Hypothalamus (tissue), 51 donors: ENCODE data around the gene SIK3.

Source experiments
- DNase-seq, 51 donors: peaks; one replicate each; lab custom pipeline; 2025; lab: John Stamatoyannopoulos, UW

The SIK3 gene

GRCh38 chr11:117019871-117020270 is 78.4 kb downstream of the SIK3 start:
- DNase-seq = no peak

GRCh38 chr11:117017456-117017855 is 80.8 kb downstream of the SIK3 start:
- no peak for DNase-seq

GRCh38 chr11:117016747-117017146 is 81.5 kb downstream of the SIK3 start:
- no peak for DNase-seq

- no peak for DNase-seq
Measured at GRCh38 chr11:117016246-117016645, 82.0 kb downstream of the SIK3 start.

- peak in 1 of 51 donors; percentile 61 for DNase-seq
Measured at GRCh38 chr11:117011541-117011898, 86.7 kb downstream of the SIK3 start.

GRCh38 chr11:117010808-117011540 is 87.3 kb downstream of the SIK3 start:
- peak in 1 of 51 donors; percentile 61 for DNase-seq

GRCh38 chr11:117009905-117010605 is 88.2 kb downstream of the SIK3 start:
- no peak for DNase-seq

GRCh38 chr11:117005758-117006157 is 92.5 kb downstream of the SIK3 start:
- DNase-seq = peak in 1 of 51 donors; percentile 30

- DNase-seq = peak in 2 of 51 donors; percentile 5 to 47
Measured at GRCh38 chr11:117002639-117003299, 95.5 kb downstream of the SIK3 start.

GRCh38 chr11:117000014-117000737 is 98.1 kb downstream of the SIK3 start:
- DNase-seq = no peak

GRCh38 chr11:116997071-116997470 is 101.2 kb downstream of the SIK3 start:
- no peak for DNase-seq

GRCh38 chr11:116994195-116994594 is 104.0 kb downstream of the SIK3 start:
- no peak for DNase-seq

GRCh38 chr11:116993599-116993998 is 104.6 kb downstream of the SIK3 start:
- peak in 13 of 51 donors; percentile 19 to 53 (median 28) for DNase-seq

- no peak for DNase-seq
Measured at GRCh38 chr11:116991491-116991890, 106.7 kb downstream of the SIK3 start.

- no peak for DNase-seq
Measured at GRCh38 chr11:116990811-116991210, 107.4 kb downstream of the SIK3 start.

- peak in 3 of 51 donors; percentile 13 to 39 (median 17) for DNase-seq
Measured at GRCh38 chr11:116990061-116990473, 108.2 kb downstream of the SIK3 start.

- no peak for DNase-seq
Measured at GRCh38 chr11:116989184-116989583, 109.0 kb downstream of the SIK3 start.

GRCh38 chr11:116986521-116987105 is 111.6 kb downstream of the SIK3 start:
- DNase-seq = peak in 1 of 51 donors; percentile 27

- DNase-seq = no peak
Measured at GRCh38 chr11:116984589-116984988, 113.6 kb downstream of the SIK3 start.

GRCh38 chr11:116984186-116984585 is 114.0 kb downstream of the SIK3 start:
- no peak for DNase-seq
